IMR-90 (cell line): ENCODE data around the gene C22orf39. TPM values are rescaled to one million over a fixed set of nuclear protein-coding genes. Genes with fewer than 3 reads are reported as not detected.
A peak's percentile ranks its signal among the peaks of the same experiment; 100 is the strongest.

Experiments used
- ATAC-seq: fragments of 200-7000 bp; cut with Tn5 transposase; 2 replicates; pipeline ENCODE4 v1.9.1; 2020; ENCODE audit warnings: low read depth, mild to moderate bottlenecking, moderate library complexity
- BruUV-seq: library from RNA; stranded (reverse); fragments of 400-500 nt; replicated peaks from 2 replicates; lab custom pipeline; 2021; lab: Mats Ljungman, UMichigan
- CTCF ChIA-PET: fragments of 300-600 bp; formaldehyde crosslinking; extraction: SDS; loops from one replicate; lab custom pipeline; 2021; ENCODE audit warnings: antibody characterized with exemption; lab: Yijun Ruan, JAX
- POLR2A ChIA-PET: fragments of 300-600 bp; sonication (Branson Sonifier 250); formaldehyde crosslinking; loops from one replicate; lab custom pipeline; 2022; ENCODE audit warnings: antibody characterized with exemption; ENCODE audit not compliant: unreplicated experiment; lab: Charles Lee
- DNase-seq: peaks from one replicate; pipeline ENCODE4 v3.0.0; 2013
- H2AFZ ChIP-seq: replicated peaks from 2 replicates; pipeline ENCODE3; 2013; ENCODE audit warnings: low read length, mild to moderate bottlenecking; ENCODE audit not compliant: poor library complexity
- H2AK5ac ChIP-seq: 2 replicates; pipeline ENCODE4 v1.6.1; 2013; ENCODE audit warnings: low read depth, low read length, inconsistent platforms
- H2AK9ac ChIP-seq: replicated peaks from 2 replicates; pipeline ENCODE3; 2013; ENCODE audit warnings: mild to moderate bottlenecking, low read depth, low read length, moderate library complexity; ENCODE audit not compliant: poor library complexity
- H2BK120ac ChIP-seq: 2 replicates; pipeline ENCODE4 v1.6.1; 2013; ENCODE audit warnings: low read depth, low read length, inconsistent platforms
- H2BK15ac ChIP-seq: 3 replicates; pipeline ENCODE4 v1.6.1; 2013; ENCODE audit warnings: low read depth, low read length, inconsistent platforms
- H2BK20ac ChIP-seq: 2 replicates; pipeline ENCODE4 v1.6.1; 2013; ENCODE audit warnings: low read depth, mild to moderate bottlenecking, inconsistent platforms, low read length, moderate library complexity
- H2BK5ac ChIP-seq: 2 replicates; pipeline ENCODE4 v1.6.1; 2013; ENCODE audit warnings: mild to moderate bottlenecking, low read depth, low read length, inconsistent platforms; ENCODE audit not compliant: poor library complexity, severe bottlenecking
- H3K14ac ChIP-seq: replicated peaks from 2 replicates; pipeline ENCODE4 v1.6.1; 2013; ENCODE audit warnings: low read depth, low read length, inconsistent platforms
- H3K18ac ChIP-seq: 2 replicates; pipeline ENCODE4 v1.6.1; 2013; ENCODE audit warnings: low read depth, low read length, control low read depth
- H3K23ac ChIP-seq: 2 replicates; pipeline ENCODE4 v1.6.1; 2013; ENCODE audit warnings: low read depth, low read length, inconsistent platforms
- H3K27ac ChIP-seq: 2 replicates; pipeline ENCODE4 v1.5.1; 2013; ENCODE audit warnings: mild to moderate bottlenecking, control low read depth, low read length; ENCODE audit not compliant: insufficient read depth
- H3K27me3 ChIP-seq: 2 replicates; pipeline ENCODE4 v1.6.1; 2013; ENCODE audit warnings: low read length; ENCODE audit not compliant: control insufficient read depth, insufficient read depth
- H3K36me3 ChIP-seq: 2 replicates; pipeline ENCODE4 v1.6.1; 2013; ENCODE audit warnings: low read length, mixed read lengths; ENCODE audit not compliant: control insufficient read depth, insufficient read depth
- H3K4ac ChIP-seq: 2 replicates; pipeline ENCODE4 v1.6.1; 2013; ENCODE audit warnings: low read depth, low read length, inconsistent platforms
- H3K4me1 ChIP-seq: 2 replicates; pipeline ENCODE4 v1.6.1; 2013; ENCODE audit warnings: low read length, mixed read lengths; ENCODE audit not compliant: control insufficient read depth, insufficient read depth
- H3K4me2 ChIP-seq: 2 replicates; pipeline ENCODE4 v1.6.1; 2013; ENCODE audit warnings: low read depth, mild to moderate bottlenecking, control low read depth, low read length, moderate library complexity
- H3K4me3 ChIP-seq: 2 replicates; pipeline ENCODE4 v1.5.1; 2013; ENCODE audit warnings: low read depth, mild to moderate bottlenecking, control low read depth, low read length, moderate library complexity; ENCODE audit not compliant: insufficient read depth
- H3K56ac ChIP-seq: 2 replicates; pipeline ENCODE4 v1.6.1; 2013; ENCODE audit warnings: low read length, inconsistent platforms; ENCODE audit not compliant: insufficient read depth; ENCODE audit errors: extremely low read depth
- H3K79me1 ChIP-seq, 2 experiments: 2 replicates each; pipeline ENCODE4 v1.6.1; 2013; ENCODE audit warnings: low read length in 2 of 2, inconsistent platforms in 1 of 2, low read depth in 1 of 2
- H3K9ac ChIP-seq: 2 replicates; pipeline ENCODE4 v1.6.1; 2013; ENCODE audit warnings: low read depth, low read length, control low read depth
- H3K9me1 ChIP-seq: 2 replicates; pipeline ENCODE4 v1.6.1; 2013; ENCODE audit warnings: low read length, inconsistent platforms; ENCODE audit not compliant: insufficient read depth
- H3K9me3 ChIP-seq: 2 replicates; pipeline ENCODE4 v1.6.1; 2013; ENCODE audit warnings: low read length; ENCODE audit not compliant: control insufficient read depth, insufficient read depth
- H4K20me1 ChIP-seq: 2 replicates; pipeline ENCODE4 v1.6.1; 2013; ENCODE audit warnings: low read length, inconsistent platforms; ENCODE audit not compliant: insufficient read depth
- H4K5ac ChIP-seq: 2 replicates; pipeline ENCODE4 v1.6.1; 2013; ENCODE audit warnings: mild to moderate bottlenecking, low read depth, low read length, control low read depth
- H4K8ac ChIP-seq, 2 experiments: 2 replicates each; pipeline ENCODE4 v1.6.1; 2013; ENCODE audit warnings: low read depth in 2 of 2, low read length in 2 of 2, control low read depth in 1 of 2, inconsistent platforms in 1 of 2
- H4K91ac ChIP-seq: 2 replicates; pipeline ENCODE4 v1.6.1; 2013; ENCODE audit warnings: low read depth, low read length, inconsistent platforms; ENCODE audit not compliant: insufficient read depth
- BHLHE40 ChIP-seq: fragments of 150-350 bp; IDR thresholded peaks from 2 replicates; pipeline ENCODE4 v1.6.1; 2016; ENCODE audit warnings: mild to moderate bottlenecking, low read depth, low read length
- CEBPB ChIP-seq: IDR thresholded peaks from 2 replicates; pipeline ENCODE4 v1.6.1; 2012; ENCODE audit warnings: low read depth, low read length, improper control_type of control experiment
- CHD1 ChIP-seq: IDR thresholded peaks from 2 replicates; pipeline ENCODE4 v1.6.1; 2012; ENCODE audit warnings: low read depth, low read length, improper control_type of control experiment
- FOS ChIP-seq: fragments of 150-350 bp; IDR thresholded peaks from 2 replicates; pipeline ENCODE4 v1.6.1; 2016; ENCODE audit warnings: low read depth, low read length
- MAFK ChIP-seq: IDR thresholded peaks from 2 replicates; pipeline ENCODE4 v1.6.1; 2012; ENCODE audit warnings: low read depth, low read length, improper control_type of control experiment
- MAZ ChIP-seq: IDR thresholded peaks from 2 replicates; pipeline ENCODE4 v1.6.1; 2012; ENCODE audit warnings: low read depth, mild to moderate bottlenecking, low read length, improper control_type of control experiment, moderate library complexity, borderline replicate concordance
- MXI1 ChIP-seq: IDR thresholded peaks from 2 replicates; pipeline ENCODE4 v1.6.1; 2012; ENCODE audit warnings: low read depth, mild to moderate bottlenecking, low read length, moderate library complexity, borderline replicate concordance
- POLR2A ChIP-seq: IDR thresholded peaks from 2 replicates; pipeline ENCODE4 v1.6.1; 2012; ENCODE audit warnings: mild to moderate bottlenecking, low read depth, low read length
- RAD21 ChIP-seq: IDR thresholded peaks from 2 replicates; pipeline ENCODE4 v1.6.1; 2012; ENCODE audit warnings: low read length, improper control_type of control experiment
- RCOR1 ChIP-seq: IDR thresholded peaks from 2 replicates; pipeline ENCODE4 v1.6.1; 2012; ENCODE audit warnings: mild to moderate bottlenecking, low read length, improper control_type of control experiment; ENCODE audit not compliant: insufficient replicate concordance
- RFX5 ChIP-seq: IDR thresholded peaks from 2 replicates; pipeline ENCODE4 v1.8.0; 2012; ENCODE audit warnings: low read depth, mild to moderate bottlenecking, low read length, moderate library complexity
- SMC3 ChIP-seq: fragments of 150-350 bp; IDR thresholded peaks from 2 replicates; pipeline ENCODE4 v1.6.1; 2016; ENCODE audit warnings: low read depth, mild to moderate bottlenecking, antibody characterized with exemption, low read length, moderate library complexity
- WGBS, 2 experiments: methylation state at CpG; one replicate each; pipeline versions ENCODE4 v1.1.5 to v1.1.7; 2013; ENCODE audit warnings: missing lambda C conversion rate in 2 of 2; ENCODE audit not compliant: insufficient read length in 1 of 2; ENCODE audit errors: extremely low coverage in 2 of 2; 5-methylcytosine and 5-hydroxymethylcytosine counted together
- dilution Hi-C: fragments of 300-500 bp; cut with HindIII; formaldehyde crosslinking; loops from one replicate; pipeline ENCODE4 v1.14.3; 2018; ENCODE audit warnings: low sequenced_read_pairs; ENCODE audit not compliant: unreplicated experiment
- in situ Hi-C: fragments of 300-500 bp; cut with MboI; formaldehyde crosslinking; loops from 3 replicates; pipeline ENCODE4 v1.14.3; 2019; ENCODE audit warnings: low sequenced_read_pairs, inconsistent platforms, mixed read lengths
- intact Hi-C: fragments of 100-400 bp; cut with micrococcal nuclease; formaldehyde crosslinking; loops from 2 replicates; pipeline ENCODE4 v1.10.0; 2022
- polyA plus RNA-seq, 3 experiments: library from polyadenylated mRNA; depleted of rRNA; stranded (reverse); fragments of >200 nt; gene quantifications; 2 replicates each; pipeline ENCODE4 v1.2.3, GENCODE V29; 2012; ENCODE audit warnings: low replicate concordance in 1 of 3
- total RNA-seq: library from RNA; depleted of rRNA; stranded (reverse); fragments of >200 nt; gene quantifications from 2 replicates; pipeline ENCODE4 v1.2.3, GENCODE V29; 2012
- TF ChIP-seq, protein P1 (sequence below): conservative IDR thresholded peaks from 2 replicates; pipeline ENCODE4 v1.5.1; 2012; ENCODE audit warnings: mild to moderate bottlenecking, low read depth, low read length, improper control_type of control experiment
- TF ChIP-seq, protein P2 (sequence below): fragments of 150-350 bp; IDR thresholded peaks from 2 replicates; pipeline ENCODE4 v1.6.1; 2016; ENCODE audit warnings: low read depth, mild to moderate bottlenecking, low read length, moderate library complexity, borderline replicate concordance
- TF ChIP-seq, protein P3 (sequence below): fragments of 150-350 bp; IDR thresholded peaks from 2 replicates; pipeline ENCODE4 v1.6.1; 2017; ENCODE audit warnings: mild to moderate bottlenecking, antibody characterized with exemption, low read length, low read depth

The C22orf39 gene
- total and polyA plus RNA-seq, 2 of the 4 experiments (the other 2 are of a cell fraction), result 8.2 to 8.9 TPM

DNA sequence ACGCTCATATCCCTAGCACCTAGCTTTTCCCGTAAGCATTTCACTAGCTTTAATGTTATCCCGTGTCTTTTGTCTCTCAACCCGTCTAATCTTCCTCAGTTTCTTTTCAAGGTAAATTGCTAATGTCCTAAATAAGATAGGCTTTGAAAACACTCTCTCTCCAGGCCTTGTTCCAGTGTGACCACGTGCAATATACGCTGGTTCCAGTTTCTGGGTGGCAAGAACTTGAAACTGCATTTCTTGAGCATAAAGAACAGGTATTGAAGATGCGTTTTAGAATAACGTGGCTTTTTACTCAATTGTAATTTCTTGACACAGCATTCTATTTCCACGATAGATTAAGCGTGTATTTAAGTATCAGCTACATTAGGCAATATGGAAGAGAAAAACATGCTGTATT, 33.3 kb upstream of the C22orf39 start:
- CTCF ChIA-PET, result no interaction called here
- H3K4me3 ChIP-seq, result no peak overlapping the region

More for the DNA sequence above, 33.3 kb upstream of the C22orf39 start:
- Histone ChIP-seq H3K9ac (no peak overlapping the region), H3K27ac (no peak overlapping the region), H3K56ac (no peak overlapping the region), H3K18ac (no peak overlapping the region), H3K36me3 (peaks cover 3% of the 10 kb centered on the region; the same call in 1 of the 2 replicates), H3K14ac (no peak overlapping the region), H2AK5ac (no peak overlapping the region), H4K5ac (no peak overlapping the region), H2BK20ac (no peak overlapping the region), H3K79me1 (peaks cover 17 to 45% of the 10 kb centered on the region in 2 experiments; a peak in 3 of 4 replicates), H2BK120ac (no peak overlapping the region), H2BK5ac (no peak overlapping the region), H2AFZ (no peak overlapping the region), H2AK9ac (no peak overlapping the region), H3K4ac (no peak overlapping the region), H2BK15ac (no peak overlapping the region), H3K9me1 (peaks cover 3% of the 10 kb centered on the region; the same call in 1 of the 2 replicates), H3K4me2 (peak overlapping the region; percentile 5; the same call in 1 of the 2 replicates), H3K9me3 (no peaks in the 10 kb centered on the region), H3K23ac (no peak overlapping the region), H4K8ac (no peak overlapping the region), H4K20me1 (peaks cover 15% of the 10 kb centered on the region), H4K91ac (no peak overlapping the region), H3K4me1 (peaks cover 3% of the 10 kb centered on the region), H3K27me3 (no peaks in the 10 kb centered on the region)
- no TSS peak for BruUV-seq
- POLR2A ChIA-PET, result no interaction called here
- DNase-seq (no peak), ATAC-seq (no peak)
- intact Hi-C loops (no loop called here), dilution Hi-C loops (no loop called here), in situ Hi-C loops (no loop called here)
- WGBS, 2 experiments, result 47% methylated on average over 3 of the region's 10 CpGs; no CpG with 5 or more reads in 1 of the 2 experiments
- TF ChIP-seq SMC3 (no peak), FOS (no peak), BHLHE40 (no peak), MAZ (no peak), CEBPB (no peak), RAD21 (no peak), RCOR1 (no peak), CHD1 (no peak), POLR2A (no peak), RFX5 (no peak), MXI1 (no peak), MAFK (no peak)
- TF ChIP-seq, protein P1, sequence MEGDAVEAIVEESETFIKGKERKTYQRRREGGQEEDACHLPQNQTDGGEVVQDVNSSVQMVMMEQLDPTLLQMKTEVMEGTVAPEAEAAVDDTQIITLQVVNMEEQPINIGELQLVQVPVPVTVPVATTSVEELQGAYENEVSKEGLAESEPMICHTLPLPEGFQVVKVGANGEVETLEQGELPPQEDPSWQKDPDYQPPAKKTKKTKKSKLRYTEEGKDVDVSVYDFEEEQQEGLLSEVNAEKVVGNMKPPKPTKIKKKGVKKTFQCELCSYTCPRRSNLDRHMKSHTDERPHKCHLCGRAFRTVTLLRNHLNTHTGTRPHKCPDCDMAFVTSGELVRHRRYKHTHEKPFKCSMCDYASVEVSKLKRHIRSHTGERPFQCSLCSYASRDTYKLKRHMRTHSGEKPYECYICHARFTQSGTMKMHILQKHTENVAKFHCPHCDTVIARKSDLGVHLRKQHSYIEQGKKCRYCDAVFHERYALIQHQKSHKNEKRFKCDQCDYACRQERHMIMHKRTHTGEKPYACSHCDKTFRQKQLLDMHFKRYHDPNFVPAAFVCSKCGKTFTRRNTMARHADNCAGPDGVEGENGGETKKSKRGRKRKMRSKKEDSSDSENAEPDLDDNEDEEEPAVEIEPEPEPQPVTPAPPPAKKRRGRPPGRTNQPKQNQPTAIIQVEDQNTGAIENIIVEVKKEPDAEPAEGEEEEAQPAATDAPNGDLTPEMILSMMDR, result no peak
- TF ChIP-seq, protein P2, sequence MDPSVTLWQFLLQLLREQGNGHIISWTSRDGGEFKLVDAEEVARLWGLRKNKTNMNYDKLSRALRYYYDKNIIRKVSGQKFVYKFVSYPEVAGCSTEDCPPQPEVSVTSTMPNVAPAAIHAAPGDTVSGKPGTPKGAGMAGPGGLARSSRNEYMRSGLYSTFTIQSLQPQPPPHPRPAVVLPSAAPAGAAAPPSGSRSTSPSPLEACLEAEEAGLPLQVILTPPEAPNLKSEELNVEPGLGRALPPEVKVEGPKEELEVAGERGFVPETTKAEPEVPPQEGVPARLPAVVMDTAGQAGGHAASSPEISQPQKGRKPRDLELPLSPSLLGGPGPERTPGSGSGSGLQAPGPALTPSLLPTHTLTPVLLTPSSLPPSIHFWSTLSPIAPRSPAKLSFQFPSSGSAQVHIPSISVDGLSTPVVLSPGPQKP, result no peak
- TF ChIP-seq, protein P3, sequence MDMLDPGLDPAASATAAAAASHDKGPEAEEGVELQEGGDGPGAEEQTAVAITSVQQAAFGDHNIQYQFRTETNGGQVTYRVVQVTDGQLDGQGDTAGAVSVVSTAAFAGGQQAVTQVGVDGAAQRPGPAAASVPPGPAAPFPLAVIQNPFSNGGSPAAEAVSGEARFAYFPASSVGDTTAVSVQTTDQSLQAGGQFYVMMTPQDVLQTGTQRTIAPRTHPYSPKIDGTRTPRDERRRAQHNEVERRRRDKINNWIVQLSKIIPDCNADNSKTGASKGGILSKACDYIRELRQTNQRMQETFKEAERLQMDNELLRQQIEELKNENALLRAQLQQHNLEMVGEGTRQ, result no peak
